SKM-1 treated with dmso at 0.1 percent for 144 hours (cell line): Measurements from ENCODE around the gene SRPX2.
"Not testable (repeated sequence)": the region's sequence is repeated elsewhere in the genome, so short reads cannot be mapped to it uniquely, and the experiment has no call there.

ENCODE experiments used
- DNase-seq: peaks from one replicate; lab custom pipeline; 2025; ENCODE audit not compliant: unreplicated experiment; lab: John Stamatoyannopoulos, UW

The SRPX2 gene

GRCh38 chrX:100696699-100697351, 52.8 kb downstream of the SRPX2 start:
- no peak for DNase-seq

GRCh38 chrX:100698551-100698950, 54.6 kb downstream of the SRPX2 start:
- peak; percentile 42 for DNase-seq

DNA sequence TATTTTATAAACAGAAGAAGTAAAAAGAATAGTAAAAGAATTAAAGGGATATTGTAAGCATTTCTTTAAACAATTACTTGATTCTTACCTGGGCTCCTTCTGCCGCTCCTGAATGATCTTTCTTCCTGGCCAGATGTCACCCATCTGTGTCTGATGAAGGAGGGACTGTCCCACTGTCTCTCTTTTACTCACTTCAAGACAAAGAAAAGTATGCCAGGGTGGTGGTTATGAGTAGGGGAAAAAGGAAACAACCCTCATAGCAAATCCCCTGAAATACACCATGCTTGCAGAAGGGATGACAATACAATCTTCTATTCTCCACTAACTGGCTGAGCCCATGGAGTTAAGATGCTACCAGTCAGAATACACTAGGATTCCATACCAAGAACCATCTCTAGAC, 56.8 kb downstream of the SRPX2 start:
- DNase-seq, result no peak

- DNase-seq, result no peak
Observed at GRCh38 chrX:100704581-100705203, 60.7 kb downstream of the SRPX2 start.

GRCh38 chrX:100710816-100711215, 66.8 kb downstream of the SRPX2 start:
- DNase-seq, result no peak

DNA sequence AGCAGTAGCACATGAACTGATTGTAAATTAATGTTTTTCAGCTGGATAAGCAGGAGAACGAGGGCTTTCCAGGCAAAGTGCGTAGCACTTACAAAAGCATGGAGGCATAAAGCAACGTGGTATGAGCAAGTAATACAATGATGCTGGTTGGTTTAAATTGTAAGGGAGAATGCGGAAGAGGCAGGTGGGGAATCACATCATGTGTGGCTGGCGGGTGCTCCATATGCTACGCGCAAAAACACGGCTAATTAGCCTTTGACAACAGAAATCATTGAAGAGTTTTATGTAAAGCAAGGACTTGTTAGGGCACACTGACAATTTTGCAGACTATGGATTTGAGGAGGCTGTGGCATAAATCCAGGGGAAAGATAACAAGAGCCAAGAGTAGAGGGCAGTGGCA, 73.4 kb downstream of the SRPX2 start:
- DNase-seq, result no peak

DNA sequence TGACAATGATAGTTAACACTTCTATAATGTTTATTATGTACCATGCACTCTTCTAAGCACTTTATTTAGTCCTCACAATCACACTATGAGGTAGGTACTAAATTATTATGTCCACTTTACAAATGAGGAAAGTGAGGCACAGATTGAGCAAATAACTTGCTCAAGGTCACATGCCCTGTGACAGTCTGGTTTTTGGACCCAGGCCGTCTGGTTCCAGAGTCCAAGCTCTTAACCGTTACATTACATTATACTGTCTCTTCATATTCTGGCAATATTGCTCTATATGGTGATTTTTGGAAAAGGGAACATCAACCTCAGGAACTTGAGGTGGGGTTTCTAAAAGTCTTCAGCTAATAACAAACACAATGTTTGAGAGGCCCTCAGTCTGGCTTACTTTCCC, 75.1 kb downstream of the SRPX2 start:
- DNase-seq, result no peak

- no peak for DNase-seq
Observed at GRCh38 chrX:100720301-100720700, 76.3 kb downstream of the SRPX2 start.

DNA sequence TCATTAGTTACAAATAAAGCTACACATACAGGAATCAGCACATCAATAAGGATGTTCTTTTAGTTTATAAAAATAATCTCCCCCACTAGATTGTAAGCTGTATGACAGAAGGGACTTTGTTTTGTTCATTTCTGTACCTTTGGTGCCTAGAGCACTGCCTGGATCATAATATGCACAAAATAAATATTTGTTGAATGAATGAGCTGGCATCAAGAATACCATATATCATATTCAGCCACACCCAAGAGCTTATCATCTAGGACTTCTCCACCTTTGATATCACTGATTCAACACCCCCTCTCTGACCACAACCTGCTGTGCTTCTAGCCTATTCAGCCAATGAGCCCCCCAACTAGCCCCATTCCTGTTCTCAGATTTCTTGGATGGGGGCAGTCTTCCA, 77.3 kb downstream of the SRPX2 start:
- no peak for DNase-seq

DNA sequence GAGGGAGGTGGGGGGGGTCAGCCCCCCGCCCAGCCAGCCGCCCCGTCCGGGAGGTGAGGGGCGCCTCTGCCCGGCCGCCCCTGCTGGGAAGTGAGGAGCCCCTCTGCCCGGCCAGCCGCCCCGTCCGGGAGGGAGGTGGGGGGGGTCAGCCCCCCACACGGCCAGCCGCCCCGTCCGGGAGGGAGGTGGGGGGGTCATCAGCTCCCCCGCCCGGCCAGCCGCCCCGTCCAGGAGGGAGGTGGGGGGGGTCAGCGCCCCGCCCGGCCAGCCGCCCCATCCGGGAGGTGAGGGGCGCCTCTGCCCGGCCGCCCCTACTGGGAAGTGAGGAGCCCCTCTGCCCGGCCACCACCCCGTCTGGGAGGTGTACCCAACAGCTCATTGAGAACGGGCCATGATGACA, 80.0 kb downstream of the SRPX2 start:
- not testable (repeated sequence) for DNase-seq
